ENCODE results near the gene ELOVL7. TPM values are rescaled to one million over a fixed set of nuclear protein-coding genes. Genes with fewer than 3 reads are reported as not detected.
"Not testable (repeated sequence)": the region's sequence is repeated elsewhere in the genome, so short reads cannot be mapped to it uniquely, and the experiment has no call there.

The ELOVL7 gene
- total RNA-seq, 1 donor from 2014 or later, result 0.93 TPM

GRCh38 chr5:60715201-60715928, 128.7 kb downstream of the ELOVL7 start:
- intact Hi-C loops (cut with micrococcal nuclease), result not testable (repeated sequence)

GRCh38 chr5:60712950-60713349, 131.1 kb downstream of the ELOVL7 start:
- intact Hi-C loops (cut with micrococcal nuclease), result no loop called here

- intact Hi-C loops (cut with micrococcal nuclease), result not testable (repeated sequence)
These were observed 132.2 kb downstream of the ELOVL7 start for GRCh38 chr5:60711892-60712291.

GRCh38 chr5:60710362-60710761, 133.7 kb downstream of the ELOVL7 start:
- intact Hi-C loops (cut with micrococcal nuclease), result no loop called here

- intact Hi-C loops (cut with micrococcal nuclease), result no loop called here
These were observed 138.9 kb downstream of the ELOVL7 start for GRCh38 chr5:60705144-60705543.

GRCh38 chr5:60703944-60704343, 140.1 kb downstream of the ELOVL7 start:
- intact Hi-C loops (cut with micrococcal nuclease), result loop anchor here (5.0 kb wide), 3 partner anchors 138 to 1593 kb away; partner anchors contain the start of gene ELOVL7

Other genes with a start within 250 kb of the ELOVL7 start
- 28.9 and 29.5 TPM in 2 replicates for gene DEPDC1B, start 144.1 kb downstream of the ELOVL7 start, total RNA-seq
- gene ERCC8, start 100.8 kb upstream of the ELOVL7 start, total RNA-seq, result 9.1 and 10.9 TPM in 2 replicates
- 14.9 and 15.2 TPM in 2 replicates for gene NDUFAF2, start 100.9 kb upstream of the ELOVL7 start, total RNA-seq

All from T-helper 1 cell treated with Interleukin-12 subunit alpha and Interleukin-12 subunit beta and Interleukin-4 antibody, amounts not matched to agents 30 ng/mL and 1 ng/mL, for 36 hours (primary cell).